HepG2 (cell line): ENCODE measurements around the gene LRRN1. TPM values are rescaled to one million over a fixed set of nuclear protein-coding genes. Genes with fewer than 3 reads are reported as not detected.

Experiments used
- ATAC-seq: fragments of 200-7000 bp; cut with Tn5 transposase; 3 replicates; pipeline ENCODE4 v1.9.1; 2020; ENCODE audit warnings: mild to moderate bottlenecking, moderate library complexity
- BruUV-seq: library from RNA; stranded (reverse); fragments of 400-500 nt; replicated peaks from 2 replicates; lab custom pipeline; 2021; lab: Mats Ljungman, UMichigan
- CTCF ChIA-PET: fragments of 300-600 bp; formaldehyde crosslinking; extraction: SDS; loops from one replicate; lab custom pipeline; 2021; ENCODE audit warnings: low total read pairs, inconsistent platforms, low intra/inter-chr PET ratio; lab: Yijun Ruan, JAX
- POLR2A ChIA-PET: fragments of 350-600 bp; sonication (Branson Sonifier 250); formaldehyde crosslinking; loops from one replicate; lab custom pipeline; 2020; ENCODE audit warnings: antibody characterized with exemption, inconsistent platforms; lab: Yijun Ruan, JAX
- DNase-seq: peaks from one replicate; pipeline ENCODE4 v3.0.0-alpha.2; 2015; ENCODE audit warnings: low spot score
- FAIRE-seq: peaks from 3 replicates; lab custom pipeline; 2011; peaks lifted over from hg19 to GRCh38; lab: Jason Lieb, UNC
- H2AFZ ChIP-seq: one replicate; pipeline ENCODE4 v1.6.1; 2011; ENCODE audit warnings: low read length, inconsistent platforms
- H3K27ac ChIP-seq: fragments of 300-600 bp; 3 replicates; pipeline ENCODE4 v1.8.0; 2011; ENCODE audit warnings: mixed run types, mild to moderate bottlenecking, mixed read lengths, low read length, inconsistent platforms; ENCODE audit not compliant: insufficient read depth; ENCODE audit errors: extremely low read length
- H3K27me3 ChIP-seq, 2 experiments: fragments of 200-600 bp in 1 of 2; 2 replicates in 1 of 2; 3 replicates in 1 of 2; pipeline versions ENCODE4 v1.6.0 to v1.8.0; 2011; ENCODE audit warnings: low read length in 2 of 2, mild to moderate bottlenecking in 2 of 2, moderate library complexity in 2 of 2, inconsistent platforms in 1 of 2; ENCODE audit not compliant: insufficient read depth in 2 of 2, control insufficient read depth in 1 of 2
- H3K36me3 ChIP-seq, 2 experiments: fragments of 200-600 bp in 1 of 2; replicated peaks in 1 of 2; 2 replicates in 1 of 2; 3 replicates in 1 of 2; pipeline versions ENCODE4 v1.5.1 to v1.8.0; 2011; ENCODE audit warnings: low read length in 2 of 2, inconsistent platforms in 1 of 2; ENCODE audit not compliant: insufficient read depth in 2 of 2, control insufficient read depth in 1 of 2
- H3K4me1 ChIP-seq: 2 replicates; pipeline ENCODE4 v1.5.1; 2012; ENCODE audit warnings: low read length, inconsistent platforms; ENCODE audit not compliant: insufficient read depth
- H3K4me2 ChIP-seq: 2 replicates; pipeline ENCODE4 v1.6.0; 2011; ENCODE audit warnings: low read depth, low read length, inconsistent platforms
- H3K4me3 ChIP-seq, 3 experiments: fragments of 200-600 bp in 1 of 3; sonication (generic), shearing (Covaris generic) in 1 of 3; replicated peaks in 1 of 3; 2 replicates each; pipeline ENCODE4 v1.5.1; 2011 to 2016; ENCODE audit warnings: low read length in 3 of 3, inconsistent platforms in 2 of 3, low read depth in 2 of 3, mild to moderate bottlenecking in 2 of 3, control low read depth in 1 of 3, mixed read lengths in 1 of 3; ENCODE audit not compliant: insufficient read depth in 1 of 3
- H3K79me2 ChIP-seq: one replicate; pipeline ENCODE4 v1.6.1; 2011; ENCODE audit warnings: low read length, inconsistent platforms; ENCODE audit not compliant: insufficient read depth
- H3K9ac ChIP-seq: 2 replicates; pipeline ENCODE4 v1.6.0; 2011; ENCODE audit warnings: mild to moderate bottlenecking, low read depth, low read length, inconsistent platforms; ENCODE audit not compliant: insufficient read depth
- H3K9me3 ChIP-seq: 2 replicates; pipeline ENCODE4 v1.5.1; 2012; ENCODE audit warnings: mild to moderate bottlenecking, low read length
- H4K20me1 ChIP-seq: 2 replicates; pipeline ENCODE4 v1.6.0; 2011; ENCODE audit warnings: inconsistent platforms, mild to moderate bottlenecking, low read length, moderate library complexity; ENCODE audit not compliant: insufficient read depth
- ARNT2 ChIP-seq: sonication (generic); formaldehyde crosslinking; IDR thresholded peaks from 2 replicates; pipeline ENCODE4 v1.8.0; 2022; ENCODE audit warnings: mild to moderate bottlenecking, low read depth, missing genetic modification reagents, moderate library complexity
- CEBPB ChIP-seq: IDR thresholded peaks from 2 replicates; pipeline ENCODE4 v1.6.1; 2011; ENCODE audit warnings: low read depth, low read length, improper control_type of control experiment, borderline replicate concordance
- GMEB2 ChIP-seq: IDR thresholded peaks from 2 replicates; pipeline ENCODE4 v1.6.1; 2016; ENCODE audit warnings: missing biosample characterization, missing genetic modification reagents, low read depth
- HHEX ChIP-seq: IDR thresholded peaks from 2 replicates; pipeline ENCODE4 v1.6.1; 2016; ENCODE audit warnings: control low read depth
- IKZF1 ChIP-seq: fragments of 450-650 bp; IDR thresholded peaks from 2 replicates; pipeline ENCODE4 v1.7.1; 2016
- MLX ChIP-seq: IDR thresholded peaks from 2 replicates; pipeline ENCODE4 v1.6.1; 2016
- PLSCR1 ChIP-seq: sonication (generic); formaldehyde crosslinking; IDR thresholded peaks from 2 replicates; pipeline ENCODE4 v1.5.0; 2020; ENCODE audit warnings: missing genetic modification reagents, mild to moderate bottlenecking, borderline replicate concordance
- PRDM4 ChIP-seq: sonication (generic); formaldehyde crosslinking; IDR thresholded peaks from 2 replicates; pipeline ENCODE4 v1.9.0; 2021; ENCODE audit warnings: missing genetic modification reagents, borderline replicate concordance
- RXRB ChIP-seq: IDR thresholded peaks from 2 replicates; pipeline ENCODE4 v1.6.1; 2016; ENCODE audit warnings: borderline replicate concordance, missing genetic modification reagents, missing compliant biosample characterization
- SMARCE1 ChIP-seq: fragments of 450-650 bp; IDR thresholded peaks from 2 replicates; pipeline ENCODE4 v1.6.1; 2017; ENCODE audit warnings: borderline replicate concordance
- STAG1 ChIP-seq: sonication (generic); formaldehyde crosslinking; IDR thresholded peaks from 2 replicates; pipeline ENCODE4 v1.4.0; 2020; ENCODE audit warnings: missing genetic modification reagents
- STAT6 ChIP-seq: sonication (generic); formaldehyde crosslinking; IDR thresholded peaks from 2 replicates; pipeline ENCODE4 v1.4.0; 2020; ENCODE audit warnings: missing genetic modification reagents, mild to moderate bottlenecking, borderline replicate concordance
- TEAD3 ChIP-seq: optimal IDR thresholded peaks from 2 replicates; pipeline ENCODE3; 2016; ENCODE audit warnings: borderline replicate concordance
- TEF ChIP-seq: sonication (generic); formaldehyde crosslinking; IDR thresholded peaks from 2 replicates; pipeline ENCODE4 v1.5.0; 2020; ENCODE audit warnings: missing genetic modification reagents
- ZNF331 ChIP-seq: sonication (generic); formaldehyde crosslinking; IDR thresholded peaks from 2 replicates; pipeline ENCODE4 v1.4.0; 2020; ENCODE audit warnings: missing genetic modification reagents
- ZNF777 ChIP-seq: sonication (generic); formaldehyde crosslinking; IDR thresholded peaks from 2 replicates; pipeline ENCODE4 v1.4.0; 2020; ENCODE audit warnings: missing genetic modification reagents
- WGBS: methylation state at CpG from one replicate; pipeline ENCODE4 v1.1.6; 2017; ENCODE audit warnings: low lambda C conversion rate; 5-methylcytosine and 5-hydroxymethylcytosine counted together
- in situ Hi-C: cut with HindIII; loops from 2 replicates; pipeline ENCODE4 v1.10.0; 2017; ENCODE audit warnings: low pct_unique_long_range_greater_than_20kb; ENCODE audit not compliant: extremely low pct_ligation_motif_present
- intact Hi-C: fragments of 100-400 bp; cut with micrococcal nuclease; formaldehyde crosslinking; loops from one replicate; pipeline ENCODE4 v1.10.0; 2022; ENCODE audit not compliant: unreplicated experiment
- polyA plus RNA-seq, 8 experiments: library from polyadenylated mRNA; depleted of rRNA in 3 of 8; stranded (reverse) in 7 of 8; unstranded in 1 of 8; fragments of >200 nt; fragmentation: Illumina TruSeq in 4 of 8; extraction: Trizol in 4 of 8; gene quantifications; 2 replicates each; pipeline versions ENCODE4 v1.2.1 to v1.2.3, GENCODE V29; 2011 to 2016; ENCODE audit warnings: low read depth in 4 of 8, missing spikeins in 1 of 8, mixed read lengths in 1 of 8; ENCODE audit not compliant: insufficient read depth in 1 of 8
- total RNA-seq, 5 experiments: library from RNA; depleted of rRNA; stranded (reverse); fragments of >200 nt; fragmentation: Illumina TruSeq; extraction: Trizol; gene quantifications; 2 replicates each; pipeline ENCODE4 v1.2.3, GENCODE V29; 2016; ENCODE audit warnings: low read depth in 1 of 5

LRRN1 gene
- total and polyA plus RNA-seq, 2 of the 13 experiments (the other 11 are each of a cell fraction or from before 2014, with no cell fraction given), result not detected

GRCh38 chr3:3875491-3875890, 76.3 kb downstream of the LRRN1 start:
- Histone ChIP-seq H3K27me3 (no peaks in the 10 kb centered on the region), H3K4me3 (no peak overlapping the region), H3K36me3 (no peaks in the 10 kb centered on the region), H3K27ac (no peak overlapping the region), H4K20me1 (no peaks in the 10 kb centered on the region; the same call in 1 of the 2 replicates), H3K9me3 (no peaks in the 10 kb centered on the region), H3K4me1 (no peaks in the 10 kb centered on the region), H3K79me2 (no peaks in the 10 kb centered on the region), H3K4me2 (no peak overlapping the region), H2AFZ (no peak overlapping the region), H3K9ac (no peak overlapping the region)
- 29% methylated on average over 8 of the region's 8 CpGs for whole genome bisulfite sequencing
- in situ Hi-C loops, result no loop called here
- CTCF ChIA-PET, result no interaction called here
- no TSS peak for BruUV-seq
- POLR2A ChIA-PET, result no interaction called here
- no peak for ATAC-seq
- no peak for DNase-seq
- no peak for FAIRE-seq
- intact Hi-C loops, result no loop called here
- TF ChIP-seq MLX (CRISPR knock-in tag) (no peak), SMARCE1 (no peak), CEBPB (no peak), TEAD3 (no peak), STAT6 (CRISPR knock-in tag) (no peak), TEF (no peak), IKZF1 (no peak), STAG1 (CRISPR knock-in tag) (no peak), ZNF777 (CRISPR knock-in tag) (no peak), PRDM4 (CRISPR knock-in tag) (no peak), HHEX (CRISPR knock-in tag) (no peak), RXRB (no peak), ARNT2 (no peak), GMEB2 (CRISPR knock-in tag) (no peak), PLSCR1 (CRISPR knock-in tag) (no peak), ZNF331 (CRISPR knock-in tag) (no peak)
